Midbrain (tissue), 1 donor: Measurements from ENCODE around the gene PRAMEF5.
"Not testable (repeated sequence)": the region's sequence is repeated elsewhere in the genome, so short reads cannot be mapped to it uniquely, and the experiment has no call there.

ENCODE experiments used
- DNase-seq: peaks from one replicate; lab custom pipeline; 2025; lab: John Stamatoyannopoulos, UW

Gene PRAMEF5

DNA sequence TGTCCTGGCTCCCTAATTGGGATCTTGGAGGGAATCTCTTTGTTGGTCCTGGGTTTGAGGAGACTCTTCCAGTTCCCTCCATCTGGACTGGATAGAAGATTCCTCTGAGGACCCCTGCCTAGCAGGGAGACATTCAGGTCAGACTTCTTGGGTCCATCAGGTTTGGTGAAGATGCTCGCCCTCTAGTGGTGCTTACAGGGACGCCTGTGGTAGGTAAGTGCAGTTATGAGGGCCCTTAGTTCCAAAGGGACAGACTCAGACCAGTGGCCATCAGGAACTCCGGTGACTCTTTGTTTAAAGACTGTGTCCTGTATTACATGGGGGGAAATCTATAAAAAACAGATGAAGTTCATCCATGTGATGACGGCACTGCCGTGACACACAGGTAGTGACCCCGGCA, 23.0 kb downstream of the PRAMEF5 start:
- not testable (repeated sequence) for DNase-seq

DNA sequence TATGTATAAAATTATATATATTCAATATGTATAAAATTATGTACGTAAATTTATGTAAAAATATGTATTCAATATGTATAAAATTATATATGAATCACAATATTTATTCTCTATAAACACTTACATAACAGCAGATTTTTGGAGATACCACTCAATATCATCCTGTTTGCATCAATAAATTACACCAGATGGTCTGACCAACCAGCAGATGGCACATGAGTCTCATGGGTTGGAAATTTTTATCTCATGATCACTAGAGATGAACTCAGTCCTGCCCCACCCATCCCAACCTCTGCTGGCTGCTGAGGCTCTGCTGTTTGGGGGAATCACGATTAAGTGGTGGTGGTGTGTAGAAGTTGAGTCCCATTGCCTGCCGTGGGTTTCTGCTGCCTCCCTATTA, 25.6 kb downstream of the PRAMEF5 start:
- not testable (repeated sequence) for DNase-seq

DNA sequence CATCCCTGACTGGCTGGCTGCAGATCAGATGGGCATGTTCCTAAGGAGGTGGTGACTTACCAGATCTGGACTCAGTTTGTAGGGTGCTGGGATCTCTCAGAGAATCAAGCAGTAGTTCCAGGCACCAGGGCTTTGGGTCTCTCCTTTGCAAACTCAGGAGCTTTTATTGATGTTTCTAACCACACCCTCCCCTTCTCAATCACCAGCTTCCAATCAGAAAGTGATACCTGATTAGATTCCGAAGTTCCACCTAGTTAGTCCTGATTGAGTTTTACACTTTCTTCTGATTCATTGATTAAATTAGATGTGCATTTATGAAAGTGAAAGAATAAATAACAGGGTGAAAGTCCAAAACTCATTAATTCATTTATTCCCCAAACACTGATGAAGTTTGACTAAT, 31.0 kb downstream of the PRAMEF5 start, which contains the start of gene PRAMEF8:
Gene PRAMEF8 (minus strand): TSS at position 101 of the 400 bp plus-strand sequence. CDS start 1,046 bp downstream, outside the sequence.
- not testable (repeated sequence) for DNase-seq

DNA sequence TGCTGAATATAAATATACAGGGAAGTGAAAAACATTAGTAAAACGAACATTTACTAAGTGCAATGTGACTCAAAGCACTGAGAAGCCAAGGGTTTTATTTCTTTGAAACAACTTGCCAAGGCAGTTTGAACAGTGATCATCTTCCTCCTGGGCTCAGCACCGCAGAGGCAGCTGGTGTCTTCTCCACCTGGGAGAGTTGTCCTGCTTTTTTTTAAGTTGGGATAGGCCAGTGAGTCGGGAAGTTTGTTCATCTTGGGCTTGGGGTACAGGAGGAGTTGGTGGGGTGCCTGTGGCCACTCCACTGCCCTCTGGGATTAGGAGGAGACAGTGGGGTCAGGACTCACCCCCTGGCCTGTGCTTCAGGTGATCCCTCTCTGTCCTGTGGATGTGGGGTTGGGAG, 35.0 kb downstream of the PRAMEF5 start:
- not testable (repeated sequence) for DNase-seq

DNA sequence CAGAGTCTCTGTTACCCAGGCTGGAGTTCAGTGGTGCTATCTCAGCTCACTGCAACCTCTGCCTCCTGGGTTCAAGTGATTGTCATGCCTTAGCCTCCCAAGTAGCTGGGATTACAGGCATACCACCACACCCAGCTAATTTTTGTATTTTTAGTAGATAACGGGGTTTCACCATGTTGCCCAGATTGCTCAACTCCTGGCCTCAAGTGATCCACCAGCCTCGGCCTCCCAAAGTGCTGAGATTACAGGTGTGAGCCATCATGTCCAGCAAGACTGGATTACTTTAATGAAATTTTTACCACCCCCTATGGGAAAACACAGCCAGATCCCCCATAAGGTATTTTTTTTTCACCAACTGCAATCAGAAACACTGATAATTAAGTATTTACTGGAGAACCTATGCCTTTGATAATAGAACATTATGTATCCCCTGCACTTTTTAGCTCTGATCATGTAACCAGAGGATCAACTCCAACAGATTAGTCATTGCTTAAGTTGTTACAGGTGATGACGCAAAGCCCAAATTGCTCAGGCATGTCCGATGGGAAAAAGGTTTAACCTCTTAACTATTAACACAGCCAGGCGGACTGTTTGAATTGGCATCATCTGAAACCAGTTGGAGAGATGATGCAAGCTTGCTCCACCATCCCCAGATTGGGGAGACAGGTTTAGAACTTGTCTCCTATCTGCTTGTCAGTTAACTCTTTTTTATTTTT, 43.4 kb downstream of the PRAMEF5 start:
- not testable (repeated sequence) for DNase-seq

DNA sequence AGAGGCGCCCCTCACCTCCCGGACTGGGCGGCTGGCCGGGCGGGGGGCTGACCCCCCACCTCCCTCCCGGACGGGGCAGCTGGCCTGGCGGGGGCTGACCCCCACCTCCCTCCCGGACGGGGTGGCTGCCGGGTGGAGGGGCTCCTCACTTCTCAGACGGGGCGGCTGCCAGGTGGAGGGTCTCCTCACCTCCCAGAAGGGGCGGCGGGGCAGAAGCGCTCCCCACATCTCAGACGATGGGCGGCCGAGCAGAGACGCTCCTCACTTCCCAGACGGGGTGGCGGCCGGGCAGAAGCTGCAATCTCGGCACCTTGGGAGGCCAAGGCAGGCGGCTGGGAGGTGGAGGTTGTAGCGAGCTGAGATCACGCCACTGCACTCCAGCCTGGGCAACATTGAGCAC, 44.7 kb downstream of the PRAMEF5 start:
- DNase-seq = not testable (repeated sequence)

DNA sequence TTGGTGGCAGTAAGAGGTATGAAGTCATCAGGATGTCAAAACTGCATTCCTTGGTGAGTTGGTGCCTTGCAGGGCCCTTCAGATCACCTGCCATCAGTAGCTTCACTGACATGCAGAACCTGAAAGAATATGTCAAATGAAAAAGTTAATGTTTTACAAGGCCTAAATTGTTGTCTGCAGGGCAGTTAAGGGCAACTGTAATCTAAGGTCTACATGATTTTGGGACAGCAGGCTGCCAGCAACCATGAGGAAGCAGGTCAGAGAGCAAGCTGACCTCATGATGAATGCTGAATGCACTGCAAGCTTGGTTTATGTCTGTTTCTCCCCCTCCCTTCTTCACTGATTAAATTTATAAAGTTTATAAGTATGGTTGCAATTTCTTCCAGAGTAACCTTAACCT, 48.2 kb downstream of the PRAMEF5 start:
- not testable (repeated sequence) for DNase-seq

DNA sequence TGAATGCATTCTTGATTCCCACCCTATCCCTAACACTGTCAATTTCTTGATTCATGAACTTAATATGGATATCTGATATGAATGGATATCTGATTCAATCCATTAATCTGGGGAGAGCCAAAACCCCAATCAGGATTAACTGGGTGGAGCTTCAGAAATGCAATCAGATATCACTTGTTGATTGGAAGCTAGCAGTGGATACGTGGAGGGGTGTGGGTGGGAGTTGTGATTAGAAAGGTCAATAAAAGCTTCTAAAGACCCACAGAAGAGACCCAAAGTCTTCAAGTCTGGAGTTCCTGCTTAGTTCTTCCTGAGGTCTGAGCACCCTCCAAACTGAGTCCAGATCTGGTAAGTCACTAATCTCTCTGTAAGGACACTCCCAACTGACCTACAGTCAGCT, 49.2 kb downstream of the PRAMEF5 start, which contains the start of gene PRAMEF33:
Gene PRAMEF33 (plus strand): TSS at position 301 of the 400 bp plus-strand sequence. CDS start 2,416 bp downstream, outside the sequence.
- DNase-seq = not testable (repeated sequence)
